ENCODE measurements around the gene KANK2. TPM values are rescaled to one million over a fixed set of nuclear protein-coding genes. Genes with fewer than 3 reads are reported as not detected.
A peak's percentile ranks its signal among the peaks of the same experiment; 100 is the strongest.

Gene KANK2
- total and polyA plus RNA-seq, 2 of the 13 experiments (the other 11 are each of a cell fraction or from before 2014, with no cell fraction given) = 5.7 to 12.9 TPM

- 0 out of 2 replicates have a peak, but pooled peaks have one; percentile 2 for TF ChIP-seq ZFP91 (CRISPR knock-in tag; IDR thresholded peaks at IDR 0.05; ENCODE audit: borderline replicate concordance)
- peak in 1 of 2 experiments; percentile 11; a peak in 1 of 4 replicates for TF ChIP-seq POLR2A (IDR thresholded peaks at IDR 0.05; ENCODE audit: insufficient read depth in 1 of 2, low read depth in 2 of 2, low read length in 2 of 2)
- TF ChIP-seq ZBTB2 (CRISPR knock-in tag; IDR thresholded peaks at IDR 0.05; ENCODE audit: low read depth) = no peak
- TF ChIP-seq NFATC3 (CRISPR knock-in tag; IDR thresholded peaks at IDR 0.05) = no peak
- no peak for TF ChIP-seq CC2D1A (CRISPR knock-in tag; IDR thresholded peaks at IDR 0.05)
- TF ChIP-seq ZBTB7B (CRISPR knock-in tag; IDR thresholded peaks at IDR 0.05) = no peak
- no peak for TF ChIP-seq ZNF234 (CRISPR knock-in tag; conservative IDR thresholded peaks at IDR 0.05)
- TF ChIP-seq ZBTB25 (CRISPR knock-in tag; IDR thresholded peaks at IDR 0.05) = no peak
- TF ChIP-seq ERF (CRISPR knock-in tag; IDR thresholded peaks at IDR 0.05) = 0 out of 2 replicates have a peak, but pooled peaks have one; percentile 9
Measured at GRCh38 chr19:11243798-11244169, 46.4 kb upstream of the KANK2 start (continued).

Measured in HepG2 (cell line).